ENCODE data around the gene SIGLEC15.

SIGLEC15 gene

GRCh38 chr18:45860971-45861370, 35.5 kb downstream of the SIGLEC15 start:
- Histone ChIP-seq H3K36me3 (ENCODE audit: control insufficient read depth, insufficient read depth, low read length) (peaks cover 73% of the 10 kb centered on the region), H3K9me3 (ENCODE audit: control insufficient read depth, low read length) (no peaks in the 10 kb centered on the region), H3K4me1 (ENCODE audit: control insufficient read depth, insufficient read depth, low read length, poor library complexity, severe bottlenecking) (no peaks in the 10 kb centered on the region), H3K4me3 (ENCODE audit: extremely low read depth, insufficient read depth, low read length, poor library complexity, severe bottlenecking) (no peak overlapping the region), H3K27ac (ENCODE audit: low read depth, low read length, severe bottlenecking) (no peak overlapping the region)
- WGBS, 2 experiments (ENCODE audit: insufficient coverage in 2 of 2), result no CpG with 5 or more reads among the region's 3 CpGs

GRCh38 chr18:45861926-45862325, 36.5 kb downstream of the SIGLEC15 start:
- Histone ChIP-seq H3K36me3 (ENCODE audit: control insufficient read depth, insufficient read depth, low read length) (peaks cover 74% of the 10 kb centered on the region), H3K4me3 (ENCODE audit: extremely low read depth, insufficient read depth, low read length, poor library complexity, severe bottlenecking) (no peak overlapping the region), H3K9me3 (ENCODE audit: control insufficient read depth, low read length) (no peaks in the 10 kb centered on the region), H3K4me1 (ENCODE audit: control insufficient read depth, insufficient read depth, low read length, poor library complexity, severe bottlenecking) (no peaks in the 10 kb centered on the region), H3K27ac (ENCODE audit: low read depth, low read length, severe bottlenecking) (no peak overlapping the region)
- WGBS, 2 experiments (ENCODE audit: insufficient coverage in 2 of 2), result no CpG with 5 or more reads among the region's 1 CpG

- Histone ChIP-seq H3K36me3 (ENCODE audit: control insufficient read depth, insufficient read depth, low read length) (peaks cover 74% of the 10 kb centered on the region), H3K27ac (ENCODE audit: low read depth, low read length, severe bottlenecking) (no peak overlapping the region), H3K4me3 (ENCODE audit: extremely low read depth, insufficient read depth, low read length, poor library complexity, severe bottlenecking) (no peak overlapping the region), H3K4me1 (ENCODE audit: control insufficient read depth, insufficient read depth, low read length, poor library complexity, severe bottlenecking) (no peaks in the 10 kb centered on the region), H3K9me3 (ENCODE audit: control insufficient read depth, low read length) (no peaks in the 10 kb centered on the region)
- WGBS, 2 experiments (ENCODE audit: insufficient coverage in 2 of 2), result 100% methylated on average over 1 of the region's 1 CpG; no CpG with 5 or more reads in 1 of the 2 experiments
Measured at GRCh38 chr18:45863469-45863868, 38.0 kb downstream of the SIGLEC15 start.

- Histone ChIP-seq H3K36me3 (ENCODE audit: control insufficient read depth, insufficient read depth, low read length) (peaks cover 68% of the 10 kb centered on the region), H3K4me3 (ENCODE audit: extremely low read depth, insufficient read depth, low read length, poor library complexity, severe bottlenecking) (no peak overlapping the region), H3K9me3 (ENCODE audit: control insufficient read depth, low read length) (no peaks in the 10 kb centered on the region), H3K4me1 (ENCODE audit: control insufficient read depth, insufficient read depth, low read length, poor library complexity, severe bottlenecking) (no peaks in the 10 kb centered on the region), H3K27ac (ENCODE audit: low read depth, low read length, severe bottlenecking) (no peak overlapping the region)
- WGBS, 2 experiments (ENCODE audit: insufficient coverage in 2 of 2), result 91 to 93% methylated on average over 4 of the region's 5 CpGs
Measured at GRCh38 chr18:45864081-45864480, 38.6 kb downstream of the SIGLEC15 start.

GRCh38 chr18:45865466-45865865, 40.0 kb downstream of the SIGLEC15 start:
- no peaks in the 10 kb centered on the region for H3K4me1 ChIP-seq (ENCODE audit: control insufficient read depth, insufficient read depth, low read length, poor library complexity, severe bottlenecking)
- H3K36me3 ChIP-seq (ENCODE audit: control insufficient read depth, insufficient read depth, low read length), result peaks cover 71% of the 10 kb centered on the region
- WGBS, 2 experiments (ENCODE audit: insufficient coverage in 2 of 2), result 98 to 100% methylated on average over 5 of the region's 5 CpGs
- H3K9me3 ChIP-seq (ENCODE audit: control insufficient read depth, low read length), result no peaks in the 10 kb centered on the region
- H3K27ac ChIP-seq (ENCODE audit: low read depth, low read length, severe bottlenecking), result no peak overlapping the region
- H3K4me3 ChIP-seq (ENCODE audit: extremely low read depth, insufficient read depth, low read length, poor library complexity, severe bottlenecking), result no peak overlapping the region

GRCh38 chr18:45870419-45870818, 44.9 kb downstream of the SIGLEC15 start:
- H3K9me3 ChIP-seq (ENCODE audit: control insufficient read depth, low read length), result peaks cover 9% of the 10 kb centered on the region
- H3K4me3 ChIP-seq (ENCODE audit: extremely low read depth, insufficient read depth, low read length, poor library complexity, severe bottlenecking), result no peak overlapping the region
- H3K36me3 ChIP-seq (ENCODE audit: control insufficient read depth, insufficient read depth, low read length), result peaks cover 60% of the 10 kb centered on the region
- no peak overlapping the region for H3K27ac ChIP-seq (ENCODE audit: low read depth, low read length, severe bottlenecking)
- WGBS, 2 experiments (ENCODE audit: insufficient coverage in 2 of 2), result 93 to 96% methylated on average over 7 of the region's 7 CpGs
- no peaks in the 10 kb centered on the region for H3K4me1 ChIP-seq (ENCODE audit: control insufficient read depth, insufficient read depth, low read length, poor library complexity, severe bottlenecking)

GRCh38 chr18:45871431-45872084, 46.1 kb downstream of the SIGLEC15 start:
- peaks cover 63% of the 10 kb centered on the region for H3K36me3 ChIP-seq (ENCODE audit: control insufficient read depth, insufficient read depth, low read length)
- H3K9me3 ChIP-seq (ENCODE audit: control insufficient read depth, low read length), result peaks cover 12% of the 10 kb centered on the region
- H3K4me3 ChIP-seq (ENCODE audit: extremely low read depth, insufficient read depth, low read length, poor library complexity, severe bottlenecking), result no peak overlapping the region
- 86 to 100% methylated on average over 1 of the region's 5 CpGs for WGBS, 2 experiments (ENCODE audit: insufficient coverage in 2 of 2)
- H3K27ac ChIP-seq (ENCODE audit: low read depth, low read length, severe bottlenecking), result no peak overlapping the region
- no peaks in the 10 kb centered on the region for H3K4me1 ChIP-seq (ENCODE audit: control insufficient read depth, insufficient read depth, low read length, poor library complexity, severe bottlenecking)

GRCh38 chr18:45874491-45875184, 49.2 kb downstream of the SIGLEC15 start:
- 98 to 100% methylated on average over 2 to 4 of the region's 5 CpGs for WGBS, 2 experiments (ENCODE audit: insufficient coverage in 2 of 2)
- no peak overlapping the region for H3K27ac ChIP-seq (ENCODE audit: low read depth, low read length, severe bottlenecking)
- H3K4me1 ChIP-seq (ENCODE audit: control insufficient read depth, insufficient read depth, low read length, poor library complexity, severe bottlenecking), result no peaks in the 10 kb centered on the region
- peaks cover 12% of the 10 kb centered on the region for H3K9me3 ChIP-seq (ENCODE audit: control insufficient read depth, low read length)
- peaks cover 59% of the 10 kb centered on the region for H3K36me3 ChIP-seq (ENCODE audit: control insufficient read depth, insufficient read depth, low read length)
- H3K4me3 ChIP-seq (ENCODE audit: extremely low read depth, insufficient read depth, low read length, poor library complexity, severe bottlenecking), result no peak overlapping the region

GRCh38 chr18:45876161-45876560, 50.7 kb downstream of the SIGLEC15 start:
- H3K27ac ChIP-seq (ENCODE audit: low read depth, low read length, severe bottlenecking), result no peak overlapping the region
- no peaks in the 10 kb centered on the region for H3K4me1 ChIP-seq (ENCODE audit: control insufficient read depth, insufficient read depth, low read length, poor library complexity, severe bottlenecking)
- peaks cover 12% of the 10 kb centered on the region for H3K9me3 ChIP-seq (ENCODE audit: control insufficient read depth, low read length)
- WGBS, 2 experiments (ENCODE audit: insufficient coverage in 2 of 2), result 94 to 97% methylated on average over 3 of the region's 3 CpGs
- H3K4me3 ChIP-seq (ENCODE audit: extremely low read depth, insufficient read depth, low read length, poor library complexity, severe bottlenecking), result no peak overlapping the region
- peaks cover 47% of the 10 kb centered on the region for H3K36me3 ChIP-seq (ENCODE audit: control insufficient read depth, insufficient read depth, low read length)

- Histone ChIP-seq H3K9me3 (ENCODE audit: control insufficient read depth, low read length) (peaks cover 12% of the 10 kb centered on the region), H3K27ac (ENCODE audit: low read depth, low read length, severe bottlenecking) (no peak overlapping the region), H3K4me1 (ENCODE audit: control insufficient read depth, insufficient read depth, low read length, poor library complexity, severe bottlenecking) (no peaks in the 10 kb centered on the region), H3K4me3 (ENCODE audit: extremely low read depth, insufficient read depth, low read length, poor library complexity, severe bottlenecking) (no peak overlapping the region), H3K36me3 (ENCODE audit: control insufficient read depth, insufficient read depth, low read length) (peaks cover 47% of the 10 kb centered on the region)
- 98 to 100% methylated on average over 3 of the region's 3 CpGs for WGBS, 2 experiments (ENCODE audit: insufficient coverage in 2 of 2)
Measured at GRCh38 chr18:45877403-45877802, 51.9 kb downstream of the SIGLEC15 start.

All from mesodermal cell (in vitro differentiated cells).